Brain microvascular endothelial cell (primary cell): ENCODE results near the gene AUTS2.

ENCODE experiments used
- DNase-seq: peaks from one replicate; pipeline ENCODE4 v3.0.0-alpha.2; 2020
- H3K27ac ChIP-seq: fragments of 250-450 bp; sonication (Bioruptor Pico); 2 replicates; pipeline ENCODE4 v1.5.1; 2020; ENCODE audit warnings: mild to moderate bottlenecking, moderate library complexity
- H3K27me3 ChIP-seq: fragments of 250-450 bp; sonication (Bioruptor Pico); replicated peaks from 2 replicates; pipeline ENCODE4 v1.5.1; 2020; ENCODE audit warnings: mild to moderate bottlenecking
- H3K36me3 ChIP-seq: fragments of 250-450 bp; sonication (Bioruptor Pico); replicated peaks from 2 replicates; pipeline ENCODE4 v1.5.1; 2020; ENCODE audit warnings: mild to moderate bottlenecking
- H3K4me3 ChIP-seq: 2 replicates; pipeline ENCODE4 v1.5.1; 2011; ENCODE audit warnings: low read depth, mild to moderate bottlenecking, control low read depth, low read length, moderate library complexity
- CTCF ChIP-seq: IDR thresholded peaks from 2 replicates; pipeline ENCODE4 v1.5.1; 2011; ENCODE audit warnings: low read depth, mild to moderate bottlenecking, moderate library complexity, low read length, control low read depth, inconsistent platforms; ENCODE audit errors: missing control alignments
- in situ Hi-C: cut with HindIII; loops from 2 replicates; pipeline ENCODE4 v1.10.0; 2017; ENCODE audit warnings: low sequenced_read_pairs, low pct_ligation_motif_present

The AUTS2 gene

GRCh38 chr7:70457482-70457881, 859.2 kb downstream of the AUTS2 start:
- Histone ChIP-seq H3K27me3 (no peaks in the 10 kb centered on the region), H3K36me3 (no peaks in the 10 kb centered on the region), H3K27ac (no peak overlapping the region), H3K4me3 (no peak overlapping the region)
- in situ Hi-C loops = no loop called here
- no peak for DNase-seq
- TF ChIP-seq CTCF = no peak

- Histone ChIP-seq H3K27ac (no peak overlapping the region), H3K36me3 (no peaks in the 10 kb centered on the region), H3K4me3 (no peak overlapping the region), H3K27me3 (no peaks in the 10 kb centered on the region)
- in situ Hi-C loops = no loop called here
- no peak for DNase-seq
- TF ChIP-seq CTCF = no peak
These were observed 859.8 kb downstream of the AUTS2 start for GRCh38 chr7:70457883-70458680.

- Histone ChIP-seq H3K4me3 (no peak overlapping the region), H3K27me3 (no peaks in the 10 kb centered on the region), H3K27ac (no peak overlapping the region), H3K36me3 (no peaks in the 10 kb centered on the region)
- no peak for DNase-seq
- in situ Hi-C loops = no loop called here
- no peak for TF ChIP-seq CTCF
These were observed 860.5 kb downstream of the AUTS2 start for GRCh38 chr7:70458745-70459144.

GRCh38 chr7:70459546-70459945, 861.3 kb downstream of the AUTS2 start:
- in situ Hi-C loops = no loop called here
- H3K27me3 ChIP-seq = no peaks in the 10 kb centered on the region
- H3K27ac ChIP-seq = no peak overlapping the region
- no peak for DNase-seq
- no peak for TF ChIP-seq CTCF
- H3K36me3 ChIP-seq = no peaks in the 10 kb centered on the region
- no peak overlapping the region for H3K4me3 ChIP-seq

- in situ Hi-C loops = no loop called here
- no peaks in the 10 kb centered on the region for H3K27me3 ChIP-seq
- no peak for TF ChIP-seq CTCF
- no peak for DNase-seq
- no peak overlapping the region for H3K4me3 ChIP-seq
- H3K36me3 ChIP-seq = no peaks in the 10 kb centered on the region
- H3K27ac ChIP-seq = no peak overlapping the region
These were observed 861.8 kb downstream of the AUTS2 start for GRCh38 chr7:70460071-70460470.

GRCh38 chr7:70460562-70460961, 862.3 kb downstream of the AUTS2 start:
- no peaks in the 10 kb centered on the region for H3K36me3 ChIP-seq
- no peak overlapping the region for H3K27ac ChIP-seq
- TF ChIP-seq CTCF = no peak
- in situ Hi-C loops = no loop called here
- no peak for DNase-seq
- H3K4me3 ChIP-seq = no peak overlapping the region
- H3K27me3 ChIP-seq = no peaks in the 10 kb centered on the region
